Endodermal cell (in vitro differentiated cells): ENCODE data around the gene KMT2E. TPM values are rescaled to one million over a fixed set of nuclear protein-coding genes. Genes with fewer than 3 reads are reported as not detected.

Experiments
- DNase-seq: peaks from one replicate; pipeline ENCODE4 v3.0.0-alpha.2; 2017
- H3K27ac ChIP-seq: 2 replicates; pipeline ENCODE4 v1.5.1; 2013; ENCODE audit warnings: mild to moderate bottlenecking, low read depth, low read length, moderate library complexity
- H3K27me3 ChIP-seq: 2 replicates; pipeline ENCODE4 v1.6.1; 2013; ENCODE audit warnings: mild to moderate bottlenecking, low read length, moderate library complexity; ENCODE audit not compliant: insufficient read depth, control insufficient read depth, poor library complexity, severe bottlenecking
- H3K36me3 ChIP-seq: 2 replicates; pipeline ENCODE4 v1.7.0; 2013; ENCODE audit warnings: mild to moderate bottlenecking, low read length, moderate library complexity; ENCODE audit not compliant: control insufficient read depth, insufficient read depth
- H3K4me1 ChIP-seq: one replicate; pipeline ENCODE4 v1.7.0; 2013; ENCODE audit warnings: low read length; ENCODE audit not compliant: control insufficient read depth, insufficient read depth
- H3K4me3 ChIP-seq: 2 replicates; pipeline ENCODE4 v1.5.1; 2013; ENCODE audit warnings: mild to moderate bottlenecking, low read length, moderate library complexity
- H3K9ac ChIP-seq: 2 replicates; pipeline ENCODE4 v1.6.1; 2013; ENCODE audit warnings: mild to moderate bottlenecking, low read length, moderate library complexity; ENCODE audit not compliant: poor library complexity, severe bottlenecking; ENCODE audit errors: extremely low read depth
- H3K9me3 ChIP-seq: 2 replicates; pipeline ENCODE4 v1.6.1; 2013; ENCODE audit warnings: mild to moderate bottlenecking, low read length, moderate library complexity; ENCODE audit not compliant: control insufficient read depth
- H3K27ac Mint-ChIP-seq: 2 replicates; pipeline ENCODE4 v1.8.0; 2020; ENCODE audit warnings: mixed read lengths
- H3K27me3 Mint-ChIP-seq: 2 replicates; pipeline ENCODE4 v1.8.0; 2021; ENCODE audit warnings: mild to moderate bottlenecking, mixed read lengths; ENCODE audit not compliant: insufficient read depth
- H3K36me3 Mint-ChIP-seq: 2 replicates; pipeline ENCODE4 v1.8.0; 2020; ENCODE audit warnings: low read depth, mixed read lengths
- H3K4me1 Mint-ChIP-seq: 2 replicates; pipeline ENCODE4 v1.8.0; 2020; ENCODE audit warnings: mixed read lengths
- H3K4me3 Mint-ChIP-seq: 2 replicates; pipeline ENCODE4 v1.8.0; 2020; ENCODE audit warnings: mild to moderate bottlenecking, moderate library complexity, mixed read lengths
- H3K9me3 Mint-ChIP-seq: 2 replicates; pipeline ENCODE4 v1.8.0; 2020; ENCODE audit warnings: mild to moderate bottlenecking, mixed read lengths
- WGBS, 2 experiments: methylation state at CpG; one replicate each; pipeline versions ENCODE4 v1.1.5 to v1.1.7; 2013; ENCODE audit warnings: missing lambda C conversion rate in 2 of 2, mixed read lengths in 1 of 2; ENCODE audit not compliant: insufficient coverage in 1 of 2, insufficient read length in 1 of 2; 5-methylcytosine and 5-hydroxymethylcytosine counted together
- total RNA-seq, 2 donors: library from RNA; stranded (reverse); fragmentation: NEBNext Ultra II Directional in 1 of 2; extraction: Animal tissue kit (Norgen Biotek cat#: 25700) in 1 of 2; gene quantifications; 2 replicates in 1 of 2; 3 replicates in 1 of 2; pipeline ENCODE4 v1.2.1, GENCODE V29; 2021
- TF ChIP-seq, protein P1 (sequence below): fragments of 200-600 bp; sonication (generic); conservative IDR thresholded peaks from 2 replicates; pipeline ENCODE4 v1.5.0; 2021; ENCODE audit warnings: antibody characterized with exemption, mild to moderate bottlenecking

Gene KMT2E
- total RNA-seq, 2 donors from 2014 or later, result 65.7 to 70.4 TPM

DNA sequence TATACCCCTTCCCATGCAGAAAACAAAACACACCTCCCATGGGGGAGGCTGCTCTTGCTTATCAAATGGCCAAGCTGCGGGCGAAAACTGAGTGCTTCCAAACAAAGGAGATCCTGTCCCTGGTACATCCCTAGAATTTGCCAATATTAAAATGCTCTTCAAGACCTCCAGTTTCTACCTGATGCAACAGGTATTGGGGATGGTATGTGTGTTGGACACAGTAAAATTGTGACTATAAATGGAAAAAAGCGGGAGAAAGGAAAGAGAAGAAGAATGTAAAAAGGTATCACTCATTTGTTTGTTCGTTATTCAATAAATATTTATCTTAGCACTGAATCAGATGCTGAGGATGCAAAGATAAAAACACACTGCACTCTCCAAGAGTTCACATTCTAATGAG is 123.9 kb downstream of the KMT2E start:
- H3K27ac Mint-ChIP-seq, result no peak overlapping the region
- H3K4me3 ChIP-seq, result no peak overlapping the region
- H3K27me3 ChIP-seq, result no peaks in the 10 kb centered on the region
- peaks cover 34% of the 10 kb centered on the region for H3K36me3 Mint-ChIP-seq
- no peak for DNase-seq
- H3K9me3 ChIP-seq, result no peaks in the 10 kb centered on the region
- no peaks in the 10 kb centered on the region for H3K4me1 ChIP-seq
- no peak overlapping the region for H3K4me3 Mint-ChIP-seq
- H3K27ac ChIP-seq, result no peak overlapping the region
- H3K9me3 Mint-ChIP-seq, result no peaks in the 10 kb centered on the region
- H3K4me1 Mint-ChIP-seq, result peaks cover 3% of the 10 kb centered on the region
- TF ChIP-seq, protein P1, sequence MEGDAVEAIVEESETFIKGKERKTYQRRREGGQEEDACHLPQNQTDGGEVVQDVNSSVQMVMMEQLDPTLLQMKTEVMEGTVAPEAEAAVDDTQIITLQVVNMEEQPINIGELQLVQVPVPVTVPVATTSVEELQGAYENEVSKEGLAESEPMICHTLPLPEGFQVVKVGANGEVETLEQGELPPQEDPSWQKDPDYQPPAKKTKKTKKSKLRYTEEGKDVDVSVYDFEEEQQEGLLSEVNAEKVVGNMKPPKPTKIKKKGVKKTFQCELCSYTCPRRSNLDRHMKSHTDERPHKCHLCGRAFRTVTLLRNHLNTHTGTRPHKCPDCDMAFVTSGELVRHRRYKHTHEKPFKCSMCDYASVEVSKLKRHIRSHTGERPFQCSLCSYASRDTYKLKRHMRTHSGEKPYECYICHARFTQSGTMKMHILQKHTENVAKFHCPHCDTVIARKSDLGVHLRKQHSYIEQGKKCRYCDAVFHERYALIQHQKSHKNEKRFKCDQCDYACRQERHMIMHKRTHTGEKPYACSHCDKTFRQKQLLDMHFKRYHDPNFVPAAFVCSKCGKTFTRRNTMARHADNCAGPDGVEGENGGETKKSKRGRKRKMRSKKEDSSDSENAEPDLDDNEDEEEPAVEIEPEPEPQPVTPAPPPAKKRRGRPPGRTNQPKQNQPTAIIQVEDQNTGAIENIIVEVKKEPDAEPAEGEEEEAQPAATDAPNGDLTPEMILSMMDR, result no peak
- no peaks in the 10 kb centered on the region for H3K27me3 Mint-ChIP-seq
- H3K36me3 ChIP-seq, result peaks cover 42% of the 10 kb centered on the region
- 96 to 100% methylated on average over 1 to 4 of the region's 4 CpGs for WGBS, 2 experiments
- H3K9ac ChIP-seq, result no peak overlapping the region

DNA sequence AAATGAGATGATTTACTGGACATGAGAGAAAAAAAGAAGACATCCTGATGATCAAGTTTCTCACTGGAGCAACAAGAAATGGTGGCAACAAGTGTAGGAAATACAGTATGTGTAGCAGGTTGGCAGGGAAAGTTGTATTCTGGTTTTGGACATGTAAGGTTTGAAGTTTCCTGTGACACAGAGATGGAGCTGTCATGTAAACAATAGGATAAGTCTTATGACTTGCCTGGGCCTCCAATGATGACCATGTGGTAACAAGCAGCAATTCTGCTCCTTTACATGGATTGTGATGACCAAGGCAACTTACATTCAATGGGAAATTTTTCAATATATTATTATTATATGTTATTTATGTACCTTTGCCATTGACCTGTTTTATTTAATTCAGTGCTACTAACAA is 125.4 kb downstream of the KMT2E start:
- H3K27me3 ChIP-seq, result no peaks in the 10 kb centered on the region
- H3K36me3 ChIP-seq, result peaks cover 47% of the 10 kb centered on the region
- Mint-ChIP-seq H3K27me3 (no peaks in the 10 kb centered on the region), H3K4me1 (peaks cover 6% of the 10 kb centered on the region), H3K27ac (no peak overlapping the region), H3K4me3 (no peak overlapping the region), H3K36me3 (peaks cover 37% of the 10 kb centered on the region), H3K9me3 (no peaks in the 10 kb centered on the region)
- TF ChIP-seq, protein P1, result no peak
- no peak overlapping the region for H3K27ac ChIP-seq
- no peak overlapping the region for H3K9ac ChIP-seq
- no peaks in the 10 kb centered on the region for H3K9me3 ChIP-seq
- no peaks in the 10 kb centered on the region for H3K4me1 ChIP-seq
- H3K4me3 ChIP-seq, result no peak overlapping the region
- no peak for DNase-seq

DNA sequence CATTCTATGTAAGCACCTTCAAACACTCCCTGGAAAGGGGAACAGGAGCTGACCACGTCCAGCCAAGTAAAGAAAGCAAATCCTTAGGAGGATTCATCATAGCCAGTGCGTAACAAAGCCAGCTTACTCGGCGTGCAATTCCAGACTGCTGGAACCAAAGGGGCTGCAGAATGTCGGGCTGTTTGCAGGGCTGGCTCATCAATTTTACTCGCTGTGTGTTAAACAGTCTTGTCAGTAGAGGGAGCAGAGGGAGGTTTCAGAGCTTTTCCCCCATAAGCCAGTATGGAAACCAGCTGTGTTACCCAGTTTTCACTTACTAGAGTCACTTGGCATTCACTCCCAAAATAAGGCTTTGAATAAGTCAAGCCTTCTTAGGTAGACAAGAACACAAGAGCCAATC is 127.1 kb downstream of the KMT2E start:
- Histone ChIP-seq H3K9ac (no peak overlapping the region), H3K9me3 (no peaks in the 10 kb centered on the region), H3K4me3 (no peak overlapping the region), H3K27me3 (no peaks in the 10 kb centered on the region), H3K36me3 (peaks cover 55% of the 10 kb centered on the region), H3K27ac (no peak overlapping the region), H3K4me1 (no peaks in the 10 kb centered on the region)
- H3K4me3 Mint-ChIP-seq, result no peak overlapping the region
- H3K9me3 Mint-ChIP-seq, result no peaks in the 10 kb centered on the region
- H3K36me3 Mint-ChIP-seq, result peaks cover 42% of the 10 kb centered on the region
- TF ChIP-seq, protein P1, result peak; percentile 75
- 78 to 83% methylated on average over 2 to 6 of the region's 6 CpGs for WGBS, 2 experiments
- peaks cover 6% of the 10 kb centered on the region for H3K4me1 Mint-ChIP-seq
- DNase-seq, result peak; percentile 76
- H3K27ac Mint-ChIP-seq, result no peak overlapping the region
- H3K27me3 Mint-ChIP-seq, result no peaks in the 10 kb centered on the region
